Calu3 (cell line): ENCODE results near the gene GAGE12J. TPM values are rescaled to one million over a fixed set of nuclear protein-coding genes. Genes with fewer than 3 reads are reported as not detected.
"Not testable (repeated sequence)": the region's sequence is repeated elsewhere in the genome, so short reads cannot be mapped to it uniquely, and the experiment has no call there.

Experiments used
- BruUV-seq: library from RNA; stranded (reverse); fragments of 400-500 nt; replicated peaks from 2 replicates; lab custom pipeline; 2021; lab: Mats Ljungman, UMichigan
- CTCF ChIA-PET: fragments of 300-600 bp; sonication (Branson Sonifier 250); formaldehyde crosslinking; loops from one replicate; lab custom pipeline; 2022; ENCODE audit warnings: antibody characterized with exemption; lab: Charles Lee
- DNase-seq: peaks from one replicate; pipeline ENCODE4 v3.0.0; 2022
- H3K27ac Mint-ChIP-seq: one replicate; pipeline ENCODE4 v1.8.0; 2022; ENCODE audit warnings: mixed read lengths; ENCODE audit not compliant: unreplicated experiment
- H3K27me3 Mint-ChIP-seq: one replicate; pipeline ENCODE4 v1.8.0; 2022; ENCODE audit warnings: mixed read lengths; ENCODE audit not compliant: unreplicated experiment
- H3K36me3 Mint-ChIP-seq: one replicate; pipeline ENCODE4 v1.8.0; 2022; ENCODE audit warnings: mild to moderate bottlenecking, moderate library complexity, mixed read lengths; ENCODE audit not compliant: insufficient read depth, unreplicated experiment
- H3K4me1 Mint-ChIP-seq: one replicate; pipeline ENCODE4 v1.8.0; 2022; ENCODE audit warnings: mild to moderate bottlenecking, low read depth, mixed read lengths; ENCODE audit not compliant: unreplicated experiment
- H3K4me3 Mint-ChIP-seq: one replicate; pipeline ENCODE4 v1.8.0; 2022; ENCODE audit warnings: mild to moderate bottlenecking, low read depth, moderate library complexity, mixed read lengths; ENCODE audit not compliant: unreplicated experiment
- H3K9me3 Mint-ChIP-seq: one replicate; pipeline ENCODE4 v1.8.0; 2022; ENCODE audit warnings: low read depth, mixed read lengths; ENCODE audit not compliant: unreplicated experiment
- intact Hi-C: fragments of 100-400 bp; cut with micrococcal nuclease; formaldehyde crosslinking; loops from one replicate; pipeline ENCODE4 v1.10.0; 2022; ENCODE audit not compliant: unreplicated experiment
- total RNA-seq: library from RNA; stranded (reverse); gene quantifications from 2 replicates; pipeline ENCODE4 v1.2.3, GENCODE V29; 2022

Gene GAGE12J
- total RNA-seq, 1 experiment from 2014 or later = not detected

DNA sequence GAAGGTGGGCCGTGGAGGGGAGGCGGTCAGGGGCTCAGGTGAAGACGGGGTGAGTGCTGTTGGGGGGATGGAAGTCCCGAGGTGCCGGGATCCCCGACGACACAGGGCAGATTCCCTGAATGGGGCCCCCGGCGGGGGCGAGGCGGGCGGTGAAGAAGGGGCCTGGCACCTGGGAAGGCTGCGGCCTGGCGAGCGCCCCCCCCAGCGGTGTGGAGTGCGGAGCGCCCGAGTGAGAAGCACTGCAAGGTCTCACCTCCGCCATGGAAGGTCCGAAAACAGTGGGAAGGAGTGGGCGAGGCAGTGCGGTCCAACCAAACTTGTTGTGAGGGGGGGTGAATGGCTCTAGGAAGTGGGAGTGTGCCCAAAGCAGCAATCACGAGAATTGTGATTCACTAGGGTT is 19.6 kb downstream of the GAGE12J start:
- H3K36me3 Mint-ChIP-seq, DNase-seq, H3K27me3 Mint-ChIP-seq, BruUV-seq, H3K9me3 Mint-ChIP-seq, H3K4me3 Mint-ChIP-seq, H3K4me1 Mint-ChIP-seq, H3K27ac Mint-ChIP-seq, CTCF ChIA-PET, intact Hi-C loops: not testable (repeated sequence)

DNA sequence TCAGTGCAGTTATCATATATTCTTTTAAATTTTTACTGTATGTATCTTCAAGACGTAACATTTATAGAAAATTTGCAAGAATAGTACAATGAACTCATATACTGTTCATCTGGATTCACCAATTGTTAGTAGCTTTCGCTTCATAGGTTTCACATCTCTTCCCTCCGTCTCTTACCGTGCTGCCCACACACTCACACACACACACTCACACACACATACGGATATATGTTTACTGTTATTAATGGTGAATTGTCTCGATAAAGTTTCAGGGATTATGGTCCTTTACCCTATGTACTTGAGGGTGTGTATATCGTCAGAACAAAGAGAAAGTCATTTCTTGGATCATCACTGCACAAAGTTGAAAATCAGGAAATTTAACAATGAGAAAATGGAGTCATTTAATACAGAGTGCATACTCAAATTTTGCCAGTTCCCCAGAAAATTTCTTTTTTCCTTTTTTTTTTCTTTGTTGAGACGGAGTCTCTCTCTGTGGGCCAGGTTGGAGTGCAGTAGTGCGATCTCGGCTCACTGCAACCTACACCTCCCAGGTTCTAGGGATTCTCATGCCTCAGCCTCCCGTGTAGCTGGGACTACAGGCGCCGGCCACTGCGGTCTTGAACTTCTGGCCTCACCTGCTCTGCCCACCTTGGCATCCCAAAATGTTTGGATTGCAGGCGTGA is 22.8 kb downstream of the GAGE12J start:
- BruUV-seq, CTCF ChIA-PET: not testable (repeated sequence)

GRCh38 chrX:49345402-49345801 is 23.6 kb downstream of the GAGE12J start:
- H3K4me3 Mint-ChIP-seq, H3K27ac Mint-ChIP-seq, DNase-seq, H3K4me1 Mint-ChIP-seq, H3K9me3 Mint-ChIP-seq, H3K36me3 Mint-ChIP-seq, intact Hi-C loops, H3K27me3 Mint-ChIP-seq, BruUV-seq, CTCF ChIA-PET: not testable (repeated sequence)

More for the DNA sequence above, 22.8 kb downstream of the GAGE12J start:
- intact Hi-C loops, H3K9me3 Mint-ChIP-seq, H3K36me3 Mint-ChIP-seq, H3K4me1 Mint-ChIP-seq, H3K27me3 Mint-ChIP-seq, H3K4me3 Mint-ChIP-seq, DNase-seq, H3K27ac Mint-ChIP-seq: not testable (repeated sequence)

GRCh38 chrX:49346150-49346549 is 24.3 kb downstream of the GAGE12J start:
- CTCF ChIA-PET, H3K36me3 Mint-ChIP-seq, H3K27ac Mint-ChIP-seq, H3K9me3 Mint-ChIP-seq, H3K4me3 Mint-ChIP-seq, intact Hi-C loops, BruUV-seq, DNase-seq, H3K4me1 Mint-ChIP-seq, H3K27me3 Mint-ChIP-seq: not testable (repeated sequence)

Other genes with a start within 250 kb of the GAGE12J start
- 11.5 and 16.1 TPM in 2 replicates for gene PRAF2, start 248.0 kb upstream of the GAGE12J start, total RNA-seq
- gene WDR45, start 242.2 kb upstream of the GAGE12J start, total RNA-seq = 42.7 and 59.3 TPM in 2 replicates
- gene GPKOW, start 198.3 kb upstream of the GAGE12J start, total RNA-seq = 32.3 and 35.7 TPM in 2 replicates
- gene MAGIX, start 159.3 kb upstream of the GAGE12J start, total RNA-seq = 13.9 and 16.6 TPM in 2 replicates
- 222 and 273 TPM in 2 replicates for gene PLP2, start 150.1 kb upstream of the GAGE12J start, total RNA-seq
- gene PRICKLE3, start 135.7 kb upstream of the GAGE12J start, total RNA-seq = 22.3 and 24.3 TPM in 2 replicates
- gene SYP, start 121.8 kb upstream of the GAGE12J start, total RNA-seq = 1.9 and 2.7 TPM in 2 replicates
- gene CACNA1F, start 88.7 kb upstream of the GAGE12J start, total RNA-seq = not detected in 2 replicates
- gene CCDC22, start 86.6 kb upstream of the GAGE12J start, total RNA-seq = 16.8 and 17.0 TPM in 2 replicates
- 0.26 TPM in 1 of 2 replicates, not detected in the other for gene FOXP3, start 57.3 kb upstream of the GAGE12J start, total RNA-seq
- gene PPP1R3F, start 52.2 kb upstream of the GAGE12J start, total RNA-seq = 14.7 and 18.8 TPM in 2 replicates
- gene GAGE10, start 18.4 kb upstream of the GAGE12J start, total RNA-seq = not detected in 2 replicates
- gene GAGE13, start 9.5 kb downstream of the GAGE12J start, total RNA-seq = not detected in 2 replicates
- not detected in 2 replicates for gene GAGE12C, start 210.1 kb downstream of the GAGE12J start, total RNA-seq
- not detected in 2 replicates for gene GAGE12D, start 219.7 kb downstream of the GAGE12J start, total RNA-seq
- not detected in 2 replicates for gene GAGE12E, start 229.3 kb downstream of the GAGE12J start, total RNA-seq
- not detected in 2 replicates for gene GAGE12F, start 238.8 kb downstream of the GAGE12J start, total RNA-seq
- gene GAGE12G, start 248.4 kb downstream of the GAGE12J start, total RNA-seq = not detected in 2 replicates